B cell (primary cell): ENCODE measurements around the gene CALCA.

Experiments
- CTCF ChIP-seq: fragments of 200-600 bp; IDR thresholded peaks from one replicate; pipeline ENCODE4 v1.8.0; 2022; ENCODE audit warnings: antibody characterized with exemption, mild to moderate bottlenecking
- EZH2 ChIP-seq: IDR thresholded peaks from 2 replicates; pipeline ENCODE4 v1.6.1; 2012; ENCODE audit warnings: borderline replicate concordance, low read depth, mild to moderate bottlenecking, moderate library complexity, low read length; ENCODE audit not compliant: insufficient read depth, poor library complexity, severe bottlenecking

GRCh38 chr11:15011776-15012345, 39.7 kb upstream of the CALCA start:
- TF ChIP-seq CTCF (no peak), EZH2 (no peak)
